ENCODE results near the gene NSUN5.
"Not testable (repeated sequence)": the region's sequence is repeated elsewhere in the genome, so short reads cannot be mapped to it uniquely, and the experiment has no call there.

Gene NSUN5

GRCh38 chr7:73266719-73267368 lies 41.8 kb downstream of the NSUN5 start:
- not testable (repeated sequence) for DNase-seq

GRCh38 chr7:73262416-73262815 lies 46.2 kb downstream of the NSUN5 start:
- DNase-seq, result not testable (repeated sequence)
